Measurements from ENCODE around the gene EFEMP2.

GRCh38 chr11:65898656-65899355 lies 26.2 kb upstream of the EFEMP2 start:
- TF ChIP-seq EP300 (IDR thresholded peaks at IDR 0.05) (no peak), CTCF (IDR thresholded peaks at IDR 0.05) (no peak), POLR2A (IDR thresholded peaks at IDR 0.05) (no peak)

All from stomach (tissue), 4 donors.